Measurements from ENCODE around the gene RASGEF1C.

RASGEF1C gene

DNA sequence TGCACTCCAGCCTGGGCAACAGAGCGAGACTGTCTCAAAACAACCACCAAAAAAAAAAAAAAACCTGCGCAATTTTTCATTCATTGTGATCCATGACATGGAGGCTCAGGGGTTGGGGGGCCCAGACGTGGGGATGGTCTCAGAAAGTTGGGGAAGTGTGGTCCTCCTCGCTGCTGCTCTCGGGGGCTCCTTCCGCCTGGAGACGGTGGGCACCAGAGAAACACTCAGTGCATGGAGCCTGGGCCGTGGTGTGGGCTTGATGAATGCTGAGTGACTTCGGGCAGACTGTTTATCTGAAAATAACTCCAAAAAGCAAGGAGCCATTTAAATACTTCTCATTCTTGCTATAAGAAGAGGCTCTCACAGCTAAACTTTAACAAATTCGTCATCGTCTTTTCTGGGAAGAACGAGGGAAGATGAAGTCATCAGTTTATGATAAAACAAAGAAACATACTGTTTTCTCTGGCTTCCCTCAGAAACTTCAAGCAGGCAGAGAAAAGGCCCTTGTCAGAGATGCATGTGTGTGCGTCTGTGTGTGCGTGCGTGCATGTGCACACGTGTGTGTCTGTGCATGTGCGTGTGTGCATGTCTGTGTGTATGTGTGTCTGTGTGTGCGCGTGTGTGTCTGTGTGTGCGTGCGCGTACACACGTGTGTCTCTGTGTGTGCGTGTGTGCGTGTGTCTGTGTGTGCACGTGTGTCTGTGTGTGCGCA, 35.0 kb downstream of the RASGEF1C start:
- no peak overlapping the region for H3K27ac ChIP-seq (replicated peaks)
- H3K27me3 ChIP-seq (ENCODE audit: insufficient read depth, poor library complexity, severe bottlenecking): no peaks in the 10 kb centered on the region
- no peak overlapping the region for H3K4me3 ChIP-seq (replicated peaks; ENCODE audit: insufficient read depth, low read length)
- no peak for DNase-seq (ENCODE audit: low read depth in 1 of 2, low spot score in 1 of 2)
- TF ChIP-seq GABPA (IDR thresholded peaks at IDR 0.05; ENCODE audit: low read depth) (no peak), POLR2AphosphoS5 (IDR thresholded peaks at IDR 0.05; ENCODE audit: low read depth) (no peak), SPI1 (IDR thresholded peaks at IDR 0.05; ENCODE audit: borderline replicate concordance, low read depth) (no peak)
- TF ChIP-seq, protein P1, sequence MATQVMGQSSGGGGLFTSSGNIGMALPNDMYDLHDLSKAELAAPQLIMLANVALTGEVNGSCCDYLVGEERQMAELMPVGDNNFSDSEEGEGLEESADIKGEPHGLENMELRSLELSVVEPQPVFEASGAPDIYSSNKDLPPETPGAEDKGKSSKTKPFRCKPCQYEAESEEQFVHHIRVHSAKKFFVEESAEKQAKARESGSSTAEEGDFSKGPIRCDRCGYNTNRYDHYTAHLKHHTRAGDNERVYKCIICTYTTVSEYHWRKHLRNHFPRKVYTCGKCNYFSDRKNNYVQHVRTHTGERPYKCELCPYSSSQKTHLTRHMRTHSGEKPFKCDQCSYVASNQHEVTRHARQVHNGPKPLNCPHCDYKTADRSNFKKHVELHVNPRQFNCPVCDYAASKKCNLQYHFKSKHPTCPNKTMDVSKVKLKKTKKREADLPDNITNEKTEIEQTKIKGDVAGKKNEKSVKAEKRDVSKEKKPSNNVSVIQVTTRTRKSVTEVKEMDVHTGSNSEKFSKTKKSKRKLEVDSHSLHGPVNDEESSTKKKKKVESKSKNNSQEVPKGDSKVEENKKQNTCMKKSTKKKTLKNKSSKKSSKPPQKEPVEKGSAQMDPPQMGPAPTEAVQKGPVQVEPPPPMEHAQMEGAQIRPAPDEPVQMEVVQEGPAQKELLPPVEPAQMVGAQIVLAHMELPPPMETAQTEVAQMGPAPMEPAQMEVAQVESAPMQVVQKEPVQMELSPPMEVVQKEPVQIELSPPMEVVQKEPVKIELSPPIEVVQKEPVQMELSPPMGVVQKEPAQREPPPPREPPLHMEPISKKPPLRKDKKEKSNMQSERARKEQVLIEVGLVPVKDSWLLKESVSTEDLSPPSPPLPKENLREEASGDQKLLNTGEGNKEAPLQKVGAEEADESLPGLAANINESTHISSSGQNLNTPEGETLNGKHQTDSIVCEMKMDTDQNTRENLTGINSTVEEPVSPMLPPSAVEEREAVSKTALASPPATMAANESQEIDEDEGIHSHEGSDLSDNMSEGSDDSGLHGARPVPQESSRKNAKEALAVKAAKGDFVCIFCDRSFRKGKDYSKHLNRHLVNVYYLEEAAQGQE (IDR thresholded peaks at IDR 0.05; ENCODE audit: insufficient replicate concordance, low read depth): no peak
- TF ChIP-seq, protein P2, sequence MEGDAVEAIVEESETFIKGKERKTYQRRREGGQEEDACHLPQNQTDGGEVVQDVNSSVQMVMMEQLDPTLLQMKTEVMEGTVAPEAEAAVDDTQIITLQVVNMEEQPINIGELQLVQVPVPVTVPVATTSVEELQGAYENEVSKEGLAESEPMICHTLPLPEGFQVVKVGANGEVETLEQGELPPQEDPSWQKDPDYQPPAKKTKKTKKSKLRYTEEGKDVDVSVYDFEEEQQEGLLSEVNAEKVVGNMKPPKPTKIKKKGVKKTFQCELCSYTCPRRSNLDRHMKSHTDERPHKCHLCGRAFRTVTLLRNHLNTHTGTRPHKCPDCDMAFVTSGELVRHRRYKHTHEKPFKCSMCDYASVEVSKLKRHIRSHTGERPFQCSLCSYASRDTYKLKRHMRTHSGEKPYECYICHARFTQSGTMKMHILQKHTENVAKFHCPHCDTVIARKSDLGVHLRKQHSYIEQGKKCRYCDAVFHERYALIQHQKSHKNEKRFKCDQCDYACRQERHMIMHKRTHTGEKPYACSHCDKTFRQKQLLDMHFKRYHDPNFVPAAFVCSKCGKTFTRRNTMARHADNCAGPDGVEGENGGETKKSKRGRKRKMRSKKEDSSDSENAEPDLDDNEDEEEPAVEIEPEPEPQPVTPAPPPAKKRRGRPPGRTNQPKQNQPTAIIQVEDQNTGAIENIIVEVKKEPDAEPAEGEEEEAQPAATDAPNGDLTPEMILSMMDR (IDR thresholded peaks at IDR 0.05; ENCODE audit: insufficient read depth, low read length): no peak

DNA sequence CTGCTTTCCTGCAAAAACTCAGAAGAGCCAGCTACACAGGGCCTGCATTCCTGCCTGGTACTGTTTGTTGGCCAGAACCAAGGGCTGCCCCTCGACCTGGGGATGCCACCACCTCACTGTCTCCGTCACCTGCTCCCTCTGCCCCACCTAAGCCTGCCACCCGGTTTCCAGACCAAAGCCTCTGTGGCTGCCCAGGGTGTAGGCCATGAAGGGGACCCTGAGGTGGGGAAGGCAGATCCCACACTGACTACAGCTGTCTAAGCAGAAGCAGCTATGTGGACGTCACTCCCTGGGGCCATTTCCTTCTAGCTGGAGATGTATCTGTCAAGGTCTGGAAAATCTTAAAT, 35.8 kb downstream of the RASGEF1C start:
- TF ChIP-seq, protein P2 (IDR thresholded peaks at IDR 0.05; ENCODE audit: insufficient read depth, low read length): no peak
- no peak for TF ChIP-seq GABPA (IDR thresholded peaks at IDR 0.05; ENCODE audit: low read depth)
- TF ChIP-seq POLR2AphosphoS5 (IDR thresholded peaks at IDR 0.05; ENCODE audit: low read depth): no peak
- Histone ChIP-seq H3K27ac (replicated peaks) (no peak overlapping the region), H3K27me3 (ENCODE audit: insufficient read depth, poor library complexity, severe bottlenecking) (no peaks in the 10 kb centered on the region), H3K4me3 (replicated peaks; ENCODE audit: insufficient read depth, low read length) (no peak overlapping the region)
- DNase-seq (ENCODE audit: low read depth in 1 of 2, low spot score in 1 of 2): no peak

DNA sequence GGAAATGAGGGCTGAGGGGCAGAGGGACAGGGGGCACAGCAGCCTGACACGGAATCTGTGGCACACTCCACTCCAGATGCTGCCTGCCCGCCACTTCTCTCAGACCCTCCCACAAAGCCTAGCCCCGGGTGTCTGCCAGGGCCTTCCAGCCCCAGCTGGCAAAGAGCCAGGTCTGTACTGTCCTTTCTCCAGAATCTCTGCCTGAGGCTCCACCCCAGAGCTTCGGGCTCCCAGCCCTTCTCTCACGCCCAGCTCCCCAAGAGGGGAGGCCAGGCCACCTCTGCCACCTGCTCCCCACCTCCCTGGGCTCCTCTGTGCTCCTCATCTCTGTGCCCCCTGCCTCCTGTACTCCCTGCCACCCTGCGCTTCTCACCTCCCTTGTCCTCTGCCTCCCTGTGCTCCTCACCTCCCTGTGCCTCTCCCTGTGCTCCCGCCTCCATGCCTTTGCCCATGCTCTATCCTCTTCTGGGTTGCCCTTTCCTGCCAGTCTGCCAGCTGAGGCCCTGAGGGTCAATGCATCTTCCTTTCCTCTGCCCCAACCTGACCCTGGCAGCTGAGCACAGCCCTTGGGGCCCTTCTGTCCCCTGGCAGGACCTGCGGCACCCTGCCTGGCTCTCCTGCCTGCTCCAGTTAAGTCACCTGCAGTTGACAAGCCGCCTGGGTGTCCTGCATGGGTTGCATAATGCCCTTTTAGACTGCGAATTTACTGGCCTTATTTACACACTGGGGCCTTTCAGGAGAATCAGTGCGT, 36.4 kb downstream of the RASGEF1C start:
- TF ChIP-seq GABPA (IDR thresholded peaks at IDR 0.05; ENCODE audit: low read depth) (no peak), POLR2AphosphoS5 (IDR thresholded peaks at IDR 0.05; ENCODE audit: low read depth) (no peak), SPI1 (IDR thresholded peaks at IDR 0.05; ENCODE audit: borderline replicate concordance, low read depth) (no peak)
- TF ChIP-seq, protein P2 (IDR thresholded peaks at IDR 0.05; ENCODE audit: insufficient read depth, low read length): no peak
- TF ChIP-seq, protein P1 (IDR thresholded peaks at IDR 0.05; ENCODE audit: insufficient replicate concordance, low read depth): no peak
- no peaks in the 10 kb centered on the region for H3K27me3 ChIP-seq (ENCODE audit: insufficient read depth, poor library complexity, severe bottlenecking)
- H3K4me3 ChIP-seq (replicated peaks; ENCODE audit: insufficient read depth, low read length): no peak overlapping the region
- no peak for DNase-seq (ENCODE audit: low read depth in 1 of 2, low spot score in 1 of 2)
- H3K27ac ChIP-seq (replicated peaks): no peak overlapping the region

Data from HL-60 (cell line).